HK-2 (cell line): Measurements from ENCODE around the gene AIF1.

Experiments used
- DNase-seq: peaks from one replicate; pipeline ENCODE4 v3.0.0-alpha.2; 2018; ENCODE audit not compliant: unreplicated experiment

The AIF1 gene

DNA sequence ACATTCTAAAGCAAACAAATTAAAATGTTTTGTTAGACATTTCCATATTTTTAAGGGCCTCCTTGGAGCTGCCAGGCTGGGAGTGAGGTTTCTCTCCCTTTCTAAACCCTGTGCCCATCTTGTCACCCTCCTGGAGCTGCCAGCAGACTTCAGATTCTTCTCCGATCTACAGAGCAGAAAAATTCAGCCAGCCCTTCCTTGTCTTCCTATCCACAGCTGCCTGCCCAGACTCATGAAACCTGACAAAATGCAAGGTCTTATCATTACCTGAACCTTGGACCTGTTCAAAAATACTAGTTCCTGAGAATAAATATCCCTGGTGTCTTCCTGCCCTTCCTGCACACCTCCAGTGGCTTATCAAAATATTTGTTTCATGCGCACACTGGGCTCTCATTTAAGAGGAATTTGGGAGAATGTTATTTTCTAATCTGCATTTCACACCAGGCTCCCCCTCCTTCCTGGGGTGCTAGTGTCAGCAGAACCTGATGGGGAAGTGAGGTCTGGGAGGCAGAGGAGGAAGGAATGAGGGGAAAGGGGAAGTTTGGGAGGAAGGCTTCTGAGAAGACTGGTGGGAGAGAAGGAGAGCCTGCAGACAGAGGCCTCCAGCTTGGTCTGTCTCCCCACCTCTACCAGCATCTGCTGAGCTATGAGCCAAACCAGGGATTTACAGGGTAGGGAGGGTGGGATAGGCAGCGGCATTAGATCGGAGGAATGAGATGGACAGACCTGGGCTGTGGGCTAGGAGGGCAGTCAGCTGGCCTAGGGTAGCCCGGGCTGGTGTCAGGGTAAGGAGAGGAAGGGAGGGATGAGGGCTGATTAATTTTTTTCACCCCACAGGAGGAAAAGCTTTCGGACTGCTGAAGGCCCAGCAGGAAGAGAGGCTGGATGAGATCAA, at the start of gene AIF1:
TSS of gene AIF1 (plus strand) at position 551 of the 895 bp plus-strand sequence. CDS start at position 647, 96 bp downstream.
- no peak for DNase-seq

DNA sequence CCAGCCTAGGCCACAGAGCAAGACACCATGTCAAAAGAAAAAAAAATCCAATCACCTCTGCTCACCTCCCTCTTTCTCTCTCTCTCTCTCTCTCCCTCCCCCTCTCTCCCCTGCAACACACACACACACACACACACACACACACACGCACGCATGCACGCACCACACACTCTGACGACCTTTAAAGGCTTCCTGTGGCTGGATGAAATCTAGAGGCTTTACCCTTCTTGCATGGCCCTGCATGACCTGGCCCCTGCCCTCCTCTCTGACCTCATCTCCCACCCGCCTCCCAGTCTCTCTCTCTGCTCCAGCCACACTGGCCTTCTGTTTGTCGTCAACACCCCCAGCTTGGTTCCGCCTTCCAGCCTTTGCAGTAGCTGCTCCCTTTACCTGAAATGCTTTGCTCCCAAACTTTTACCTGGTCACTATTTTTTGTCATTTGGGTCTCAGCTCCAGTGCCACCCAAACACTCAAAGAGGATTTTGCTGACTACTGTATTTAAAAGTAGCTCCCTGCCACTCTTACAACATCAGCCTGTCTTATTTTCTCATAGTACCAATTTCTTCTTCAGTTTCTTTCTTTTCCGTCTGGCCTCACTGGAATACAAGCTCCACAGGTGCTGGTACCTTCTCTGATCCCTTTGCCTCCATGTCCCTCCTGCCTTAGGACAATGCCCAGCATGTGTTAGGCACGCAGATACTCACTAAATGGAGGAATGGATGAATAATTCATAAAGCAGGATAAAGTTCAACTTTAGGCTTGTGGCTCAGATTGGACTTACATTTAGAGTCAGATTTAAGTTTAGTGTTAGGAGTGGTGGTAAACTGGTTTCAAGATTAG, 47.3 kb upstream of the AIF1 start:
- no peak for DNase-seq

DNA sequence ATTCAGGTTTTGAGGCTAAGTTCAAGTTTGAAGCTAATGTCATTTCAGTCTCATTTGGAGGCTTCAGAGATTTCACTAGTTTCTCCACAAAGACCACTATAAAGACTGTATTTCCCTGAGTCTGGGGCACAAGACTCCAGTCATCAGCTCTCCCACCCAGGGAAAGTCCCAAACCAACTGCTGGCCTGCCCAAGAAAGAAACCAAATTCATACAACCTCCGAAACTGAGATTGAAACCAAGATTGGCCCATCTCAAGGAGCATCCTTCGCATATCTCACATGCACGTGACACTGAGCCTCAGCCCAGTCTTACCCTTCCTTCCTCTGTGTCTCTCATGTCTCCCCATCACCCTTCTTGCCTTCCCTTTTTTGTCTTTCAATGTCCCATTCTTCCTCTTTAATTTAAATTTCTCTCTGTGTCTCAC, 46.5 kb upstream of the AIF1 start:
- DNase-seq = no peak

DNA sequence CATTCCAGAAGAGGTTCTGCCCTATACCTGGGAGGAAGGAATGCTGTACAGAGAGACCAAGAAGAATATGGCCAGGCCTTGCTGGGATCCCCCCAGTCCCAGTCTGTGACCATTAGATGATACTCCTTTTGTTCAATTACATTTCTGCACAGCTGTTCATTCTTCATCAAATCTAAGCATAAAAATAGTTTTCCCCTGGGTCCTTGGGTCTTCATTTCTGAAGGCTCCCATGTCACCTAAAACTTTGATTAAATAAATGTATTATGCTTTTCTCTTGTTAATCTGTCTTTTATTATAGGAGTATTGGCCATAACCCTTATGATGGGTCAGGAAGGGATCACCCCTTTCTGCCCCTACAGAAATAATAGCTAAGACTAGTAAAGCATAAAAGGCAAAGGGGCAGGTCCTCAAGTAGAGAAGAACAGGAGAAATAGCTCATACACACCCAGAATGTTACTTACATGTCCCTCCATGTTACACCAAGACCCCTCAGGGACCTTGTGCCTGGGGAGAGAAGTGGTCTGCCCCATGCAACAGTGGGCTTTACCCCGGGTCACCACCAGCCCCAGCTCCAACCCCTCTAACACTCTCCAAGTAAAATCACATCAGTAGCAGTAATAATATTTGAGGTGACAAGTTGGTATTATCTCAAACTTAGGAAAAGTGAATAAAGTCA, 45.0 kb upstream of the AIF1 start:
- DNase-seq = no peak

DNA sequence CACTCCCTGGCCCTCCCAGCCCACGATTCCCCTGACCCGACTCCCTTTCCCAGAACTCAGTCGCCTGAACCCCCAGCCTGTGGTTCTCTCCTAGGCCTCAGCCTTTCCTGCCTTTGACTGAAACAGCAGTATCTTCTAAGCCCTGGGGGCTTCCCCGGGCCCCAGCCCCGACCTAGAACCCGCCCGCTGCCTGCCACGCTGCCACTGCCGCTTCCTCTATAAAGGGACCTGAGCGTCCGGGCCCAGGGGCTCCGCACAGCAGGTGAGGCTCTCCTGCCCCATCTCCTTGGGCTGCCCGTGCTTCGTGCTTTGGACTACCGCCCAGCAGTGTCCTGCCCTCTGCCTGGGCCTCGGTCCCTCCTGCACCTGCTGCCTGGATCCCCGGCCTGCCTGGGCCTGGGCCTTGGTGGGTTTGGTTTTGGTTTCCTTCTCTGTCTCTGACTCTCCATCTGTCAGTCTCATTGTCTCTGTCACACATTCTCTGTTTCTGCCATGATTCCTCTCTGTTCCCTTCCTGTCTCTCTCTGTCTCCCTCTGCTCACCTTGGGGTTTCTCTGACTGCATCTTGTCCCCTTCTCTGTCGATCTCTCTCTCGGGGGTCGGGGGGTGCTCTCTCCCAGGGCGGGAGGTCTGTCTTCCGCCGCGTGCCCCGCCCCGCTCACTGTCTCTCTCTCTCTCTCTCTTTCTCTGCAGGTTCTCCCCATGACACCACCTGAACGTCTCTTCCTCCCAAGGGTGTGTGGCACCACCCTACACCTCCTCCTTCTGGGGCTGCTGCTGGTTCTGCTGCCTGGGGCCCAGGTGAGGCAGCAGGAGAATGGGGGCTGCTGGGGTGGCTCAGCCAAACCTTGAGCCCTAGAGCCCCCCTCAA, 42.8 kb upstream of the AIF1 start, which contains the start of gene LTA:
TSS of gene LTA (plus strand) at position 249 of the 871 bp plus-strand sequence. CDS start at position 703, 454 bp downstream.
- DNase-seq = no peak

DNA sequence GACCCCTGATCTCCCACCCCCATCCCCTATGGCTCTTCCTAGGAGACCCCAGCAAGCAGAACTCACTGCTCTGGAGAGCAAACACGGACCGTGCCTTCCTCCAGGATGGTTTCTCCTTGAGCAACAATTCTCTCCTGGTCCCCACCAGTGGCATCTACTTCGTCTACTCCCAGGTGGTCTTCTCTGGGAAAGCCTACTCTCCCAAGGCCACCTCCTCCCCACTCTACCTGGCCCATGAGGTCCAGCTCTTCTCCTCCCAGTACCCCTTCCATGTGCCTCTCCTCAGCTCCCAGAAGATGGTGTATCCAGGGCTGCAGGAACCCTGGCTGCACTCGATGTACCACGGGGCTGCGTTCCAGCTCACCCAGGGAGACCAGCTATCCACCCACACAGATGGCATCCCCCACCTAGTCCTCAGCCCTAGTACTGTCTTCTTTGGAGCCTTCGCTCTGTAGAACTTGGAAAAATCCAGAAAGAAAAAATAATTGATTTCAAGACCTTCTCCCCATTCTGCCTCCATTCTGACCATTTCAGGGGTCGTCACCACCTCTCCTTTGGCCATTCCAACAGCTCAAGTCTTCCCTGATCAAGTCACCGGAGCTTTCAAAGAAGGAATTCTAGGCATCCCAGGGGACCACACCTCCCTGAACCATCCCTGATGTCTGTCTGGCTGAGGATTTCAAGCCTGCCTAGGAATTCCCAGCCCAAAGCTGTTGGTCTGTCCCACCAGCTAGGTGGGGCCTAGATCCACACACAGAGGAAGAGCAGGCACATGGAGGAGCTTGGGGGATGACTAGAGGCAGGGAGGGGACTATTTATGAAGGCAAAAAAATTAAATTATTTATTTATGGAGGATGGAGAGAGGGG, 41.6 kb upstream of the AIF1 start:
- no peak for DNase-seq

DNA sequence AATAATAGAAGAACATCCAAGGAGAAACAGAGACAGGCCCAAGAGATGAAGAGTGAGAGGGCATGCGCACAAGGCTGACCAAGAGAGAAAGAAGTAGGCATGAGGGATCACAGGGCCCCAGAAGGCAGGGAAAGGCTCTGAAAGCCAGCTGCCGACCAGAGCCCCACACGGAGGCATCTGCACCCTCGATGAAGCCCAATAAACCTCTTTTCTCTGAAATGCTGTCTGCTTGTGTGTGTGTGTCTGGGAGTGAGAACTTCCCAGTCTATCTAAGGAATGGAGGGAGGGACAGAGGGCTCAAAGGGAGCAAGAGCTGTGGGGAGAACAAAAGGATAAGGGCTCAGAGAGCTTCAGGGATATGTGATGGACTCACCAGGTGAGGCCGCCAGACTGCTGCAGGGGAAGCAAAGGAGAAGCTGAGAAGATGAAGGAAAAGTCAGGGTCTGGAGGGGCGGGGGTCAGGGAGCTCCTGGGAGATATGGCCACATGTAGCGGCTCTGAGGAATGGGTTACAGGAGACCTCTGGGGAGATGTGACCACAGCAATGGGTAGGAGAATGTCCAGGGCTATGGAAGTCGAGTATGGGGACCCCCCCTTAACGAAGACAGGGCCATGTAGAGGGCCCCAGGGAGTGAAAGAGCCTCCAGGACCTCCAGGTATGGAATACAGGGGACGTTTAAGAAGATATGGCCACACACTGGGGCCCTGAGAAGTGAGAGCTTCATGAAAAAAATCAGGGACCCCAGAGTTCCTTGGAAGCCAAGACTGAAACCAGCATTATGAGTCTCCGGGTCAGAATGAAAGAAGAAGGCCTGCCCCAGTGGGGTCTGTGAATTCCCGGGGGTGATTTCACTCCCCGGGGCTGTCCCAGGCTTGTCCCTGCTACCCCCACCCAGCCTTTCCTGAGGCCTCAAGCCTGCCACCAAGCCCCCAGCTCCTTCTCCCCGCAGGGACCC, 40.6 kb upstream of the AIF1 start:
- DNase-seq = no peak

DNA sequence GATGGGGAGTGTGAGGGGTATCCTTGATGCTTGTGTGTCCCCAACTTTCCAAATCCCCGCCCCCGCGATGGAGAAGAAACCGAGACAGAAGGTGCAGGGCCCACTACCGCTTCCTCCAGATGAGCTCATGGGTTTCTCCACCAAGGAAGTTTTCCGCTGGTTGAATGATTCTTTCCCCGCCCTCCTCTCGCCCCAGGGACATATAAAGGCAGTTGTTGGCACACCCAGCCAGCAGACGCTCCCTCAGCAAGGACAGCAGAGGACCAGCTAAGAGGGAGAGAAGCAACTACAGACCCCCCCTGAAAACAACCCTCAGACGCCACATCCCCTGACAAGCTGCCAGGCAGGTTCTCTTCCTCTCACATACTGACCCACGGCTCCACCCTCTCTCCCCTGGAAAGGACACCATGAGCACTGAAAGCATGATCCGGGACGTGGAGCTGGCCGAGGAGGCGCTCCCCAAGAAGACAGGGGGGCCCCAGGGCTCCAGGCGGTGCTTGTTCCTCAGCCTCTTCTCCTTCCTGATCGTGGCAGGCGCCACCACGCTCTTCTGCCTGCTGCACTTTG, 39.6 kb upstream of the AIF1 start, which contains the start of gene TNF:
TSS of gene TNF (plus strand) at position 231 of the 567 bp plus-strand sequence. CDS start at position 408, 177 bp downstream.
- no peak for DNase-seq

DNA sequence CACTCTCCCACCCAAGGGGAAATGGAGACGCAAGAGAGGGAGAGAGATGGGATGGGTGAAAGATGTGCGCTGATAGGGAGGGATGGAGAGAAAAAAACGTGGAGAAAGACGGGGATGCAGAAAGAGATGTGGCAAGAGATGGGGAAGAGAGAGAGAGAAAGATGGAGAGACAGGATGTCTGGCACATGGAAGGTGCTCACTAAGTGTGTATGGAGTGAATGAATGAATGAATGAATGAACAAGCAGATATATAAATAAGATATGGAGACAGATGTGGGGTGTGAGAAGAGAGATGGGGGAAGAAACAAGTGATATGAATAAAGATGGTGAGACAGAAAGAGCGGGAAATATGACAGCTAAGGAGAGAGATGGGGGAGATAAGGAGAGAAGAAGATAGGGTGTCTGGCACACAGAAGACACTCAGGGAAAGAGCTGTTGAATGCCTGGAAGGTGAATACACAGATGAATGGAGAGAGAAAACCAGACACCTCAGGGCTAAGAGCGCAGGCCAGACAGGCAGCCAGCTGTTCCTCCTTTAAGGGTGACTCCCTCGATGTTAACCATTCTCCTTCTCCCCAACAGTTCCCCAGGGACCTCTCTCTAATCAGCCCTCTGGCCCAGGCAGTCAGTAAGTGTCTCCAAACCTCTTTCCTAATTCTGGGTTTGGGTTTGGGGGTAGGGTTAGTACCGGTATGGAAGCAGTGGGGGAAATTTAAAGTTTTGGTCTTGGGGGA, 38.9 kb upstream of the AIF1 start:
- DNase-seq = no peak

DNA sequence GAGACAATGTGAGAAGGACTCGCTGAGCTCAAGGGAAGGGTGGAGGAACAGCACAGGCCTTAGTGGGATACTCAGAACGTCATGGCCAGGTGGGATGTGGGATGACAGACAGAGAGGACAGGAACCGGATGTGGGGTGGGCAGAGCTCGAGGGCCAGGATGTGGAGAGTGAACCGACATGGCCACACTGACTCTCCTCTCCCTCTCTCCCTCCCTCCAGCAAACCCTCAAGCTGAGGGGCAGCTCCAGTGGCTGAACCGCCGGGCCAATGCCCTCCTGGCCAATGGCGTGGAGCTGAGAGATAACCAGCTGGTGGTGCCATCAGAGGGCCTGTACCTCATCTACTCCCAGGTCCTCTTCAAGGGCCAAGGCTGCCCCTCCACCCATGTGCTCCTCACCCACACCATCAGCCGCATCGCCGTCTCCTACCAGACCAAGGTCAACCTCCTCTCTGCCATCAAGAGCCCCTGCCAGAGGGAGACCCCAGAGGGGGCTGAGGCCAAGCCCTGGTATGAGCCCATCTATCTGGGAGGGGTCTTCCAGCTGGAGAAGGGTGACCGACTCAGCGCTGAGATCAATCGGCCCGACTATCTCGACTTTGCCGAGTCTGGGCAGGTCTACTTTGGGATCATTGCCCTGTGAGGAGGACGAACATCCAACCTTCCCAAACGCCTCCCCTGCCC, 38.0 kb upstream of the AIF1 start:
- no peak for DNase-seq

DNA sequence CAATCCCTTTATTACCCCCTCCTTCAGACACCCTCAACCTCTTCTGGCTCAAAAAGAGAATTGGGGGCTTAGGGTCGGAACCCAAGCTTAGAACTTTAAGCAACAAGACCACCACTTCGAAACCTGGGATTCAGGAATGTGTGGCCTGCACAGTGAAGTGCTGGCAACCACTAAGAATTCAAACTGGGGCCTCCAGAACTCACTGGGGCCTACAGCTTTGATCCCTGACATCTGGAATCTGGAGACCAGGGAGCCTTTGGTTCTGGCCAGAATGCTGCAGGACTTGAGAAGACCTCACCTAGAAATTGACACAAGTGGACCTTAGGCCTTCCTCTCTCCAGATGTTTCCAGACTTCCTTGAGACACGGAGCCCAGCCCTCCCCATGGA, 37.5 kb upstream of the AIF1 start:
- no peak for DNase-seq

DNA sequence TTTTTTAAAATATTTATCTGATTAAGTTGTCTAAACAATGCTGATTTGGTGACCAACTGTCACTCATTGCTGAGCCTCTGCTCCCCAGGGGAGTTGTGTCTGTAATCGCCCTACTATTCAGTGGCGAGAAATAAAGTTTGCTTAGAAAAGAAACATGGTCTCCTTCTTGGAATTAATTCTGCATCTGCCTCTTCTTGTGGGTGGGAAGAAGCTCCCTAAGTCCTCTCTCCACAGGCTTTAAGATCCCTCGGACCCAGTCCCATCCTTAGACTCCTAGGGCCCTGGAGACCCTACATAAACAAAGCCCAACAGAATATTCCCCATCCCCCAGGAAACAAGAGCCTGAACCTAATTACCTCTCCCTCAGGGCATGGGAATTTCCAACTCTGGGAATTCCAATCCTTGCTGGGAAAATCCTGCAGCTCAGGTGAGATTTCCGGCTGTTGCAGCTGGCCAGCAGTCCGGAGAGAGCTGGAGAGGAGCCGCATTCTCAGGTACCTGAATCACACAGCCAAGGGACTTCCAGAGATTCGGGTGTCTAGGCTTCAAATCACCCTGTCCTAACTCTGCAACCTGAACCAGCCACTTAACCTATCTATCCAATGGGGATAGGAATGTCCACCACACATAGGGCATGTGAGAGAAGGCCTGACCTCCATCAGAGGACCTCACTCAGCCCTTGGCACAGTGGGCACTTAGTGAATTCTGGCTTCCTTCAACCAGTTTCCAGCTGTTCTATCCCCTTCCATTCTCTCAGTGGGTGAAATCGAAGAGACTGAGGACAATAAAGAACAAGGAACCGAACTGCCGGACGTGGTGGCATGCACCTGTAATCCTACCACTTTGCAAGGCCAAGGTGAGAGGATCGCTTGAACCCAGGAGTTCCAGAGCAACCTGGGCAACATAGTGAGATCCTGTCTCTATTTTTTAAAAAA, 36.6 kb upstream of the AIF1 start:
- peak; percentile 73 for DNase-seq

DNA sequence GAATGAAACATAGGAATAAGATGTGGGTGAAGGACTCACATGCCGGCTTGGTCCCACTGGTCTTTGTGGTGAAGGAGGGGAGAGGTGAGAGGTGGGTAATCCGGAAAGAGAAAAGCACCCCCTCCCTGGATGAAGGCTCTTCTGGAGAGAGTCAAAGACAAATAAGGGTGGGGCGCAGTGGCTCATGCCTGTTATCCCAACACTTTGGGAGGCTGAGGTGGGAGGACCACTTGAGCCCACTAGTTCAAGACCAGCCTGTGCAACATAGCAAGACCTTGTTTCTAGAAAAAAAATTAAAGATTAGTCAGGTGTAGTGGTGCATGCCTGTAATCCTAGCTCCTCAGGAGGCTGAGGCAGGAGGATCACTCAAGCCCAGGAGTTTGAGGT, 35.9 kb upstream of the AIF1 start:
- no peak for DNase-seq

DNA sequence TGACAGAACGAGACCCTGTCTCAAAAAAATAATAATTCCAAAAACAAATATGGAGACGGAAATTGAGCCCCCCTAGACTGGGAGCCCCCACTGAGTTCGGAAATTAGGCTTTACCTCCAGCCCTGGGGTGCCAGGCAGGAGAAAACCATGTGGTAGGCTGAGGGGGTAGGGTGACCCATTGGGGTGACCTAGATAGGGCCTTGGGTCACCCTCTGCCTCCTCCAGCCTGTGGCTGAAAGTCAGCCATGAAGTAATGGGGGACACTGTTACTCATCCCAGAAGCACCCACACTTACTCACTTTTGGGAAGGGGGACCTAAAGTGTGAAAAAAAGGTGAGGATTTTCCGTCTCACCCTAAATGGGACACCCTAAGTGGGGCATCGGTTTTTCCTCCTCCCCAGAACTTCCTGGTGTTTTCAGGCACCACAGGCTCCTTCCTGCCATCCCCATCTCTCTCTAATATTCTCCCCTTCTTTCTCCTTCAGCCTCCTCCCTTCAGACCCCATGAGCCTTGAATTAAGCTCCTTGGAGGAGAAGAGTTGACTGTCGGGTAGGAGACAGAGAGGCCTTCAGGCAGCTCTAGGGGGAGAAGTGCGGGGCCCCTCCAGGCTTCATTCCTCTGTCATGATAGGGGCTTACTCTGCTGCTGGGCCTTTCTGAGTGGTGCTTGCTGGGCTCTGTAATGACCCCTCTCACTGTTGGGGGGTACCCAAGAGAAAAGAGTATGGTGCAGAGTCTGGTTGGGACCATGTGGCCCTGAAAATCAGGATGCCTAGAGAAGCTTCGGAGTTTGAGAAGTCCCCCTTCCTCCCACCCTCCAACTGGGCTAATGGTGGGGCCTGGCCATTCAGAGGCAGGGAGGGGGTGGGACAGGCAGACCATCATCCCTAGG, 35.2 kb upstream of the AIF1 start:
- DNase-seq = no peak

DNA sequence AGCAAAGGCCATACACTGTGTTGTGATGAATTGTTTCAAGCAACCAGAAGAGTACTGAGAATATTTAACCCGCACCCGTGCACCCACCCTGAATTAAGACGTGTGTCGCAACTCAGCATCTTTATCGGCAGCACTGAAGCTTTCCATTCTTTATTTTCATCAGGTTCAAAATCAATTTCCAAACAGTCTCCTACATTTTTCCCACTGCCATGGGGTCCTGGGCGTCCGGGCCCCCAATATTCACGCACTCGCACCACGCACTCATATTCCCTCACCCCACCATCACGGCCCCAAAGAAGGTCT, 34.6 kb upstream of the AIF1 start:
- DNase-seq = no peak
